Smooth muscle cell of bladder (primary cell): ENCODE data around the gene EIF3F. TPM values are rescaled to one million over a fixed set of nuclear protein-coding genes. Genes with fewer than 3 reads are reported as not detected.

Source experiments
- total RNA-seq: library from RNA; depleted of rRNA; stranded (reverse); fragments of >200 nt; gene quantifications from 2 replicates; pipeline ENCODE4 v1.2.3, GENCODE V29; 2014

Gene EIF3F
- total RNA-seq, result 256 and 283 TPM in 2 replicates

GRCh38 chr11:7986768-7987559, at the start of gene EIF3F:
Gene EIF3F (plus strand): TSS chr11:7987337. CDS start chr11:7987353, 16 bp downstream.

GRCh38 chr11:7941608-7942007, 45.5 kb upstream of the EIF3F start, which contains the start of gene OR10A3:
Gene OR10A3 (minus strand): TSS chr11:7941708. CDS start chr11:7939520, 2,188 bp downstream.

GRCh38 chr11:7965386-7965785, 21.8 kb upstream of the EIF3F start, which contains the start of gene NLRP10:
Gene NLRP10 (minus strand): TSS chr11:7965447. CDS start chr11:7963495, 1,952 bp downstream.

Other genes starting within 250 kb of the EIF3F start
- gene OR5P2, start 190.4 kb upstream of the EIF3F start, total RNA-seq, result not detected in 2 replicates
- not detected in 2 replicates for gene OR5P3, start 156.5 kb upstream of the EIF3F start, total RNA-seq
- not detected in 2 replicates for gene OR10A6, start 56.1 kb upstream of the EIF3F start, total RNA-seq
- not detected in 2 replicates for gene OR10A3, start 45.6 kb upstream of the EIF3F start, total RNA-seq
- gene NLRP10, start 21.9 kb upstream of the EIF3F start, total RNA-seq, result 0.09 and 0.14 TPM in 2 replicates
- gene TUB, start 93.9 kb downstream of the EIF3F start, total RNA-seq, result 15.2 and 21.6 TPM in 2 replicates
- gene RIC3, start 181.7 kb downstream of the EIF3F start, total RNA-seq, result not detected in 2 replicates